ENCODE results near the gene ZAP70. TPM values are rescaled to one million over a fixed set of nuclear protein-coding genes. Genes with fewer than 3 reads are reported as not detected.

Gene ZAP70
- total RNA-seq, 1 donor from 2014 or later: 3.1 TPM

- H3K9me3 Mint-ChIP-seq: peaks cover 5% of the 10 kb centered on the region
- no peaks in the 10 kb centered on the region for H3K27me3 Mint-ChIP-seq (ENCODE audit: low read depth)
- H3K4me1 Mint-ChIP-seq: peaks cover 14% of the 10 kb centered on the region
- no peak for DNase-seq (ENCODE audit: low spot score in 2 of 2, unreplicated experiment in 2 of 2)
- no peak overlapping the region for H3K27ac Mint-ChIP-seq
- no peak for TF ChIP-seq CTCF (IDR thresholded peaks at IDR 0.05; ENCODE audit: unreplicated experiment)
- H3K36me3 Mint-ChIP-seq: peaks cover 17% of the 10 kb centered on the region
- no peak overlapping the region for H3K4me3 Mint-ChIP-seq
Measured at GRCh38 chr2:97747285-97747684, 33.9 kb downstream of the ZAP70 start.

GRCh38 chr2:97747716-97748115, 34.3 kb downstream of the ZAP70 start:
- Mint-ChIP-seq H3K27me3 (ENCODE audit: low read depth) (no peaks in the 10 kb centered on the region), H3K4me3 (no peak overlapping the region), H3K36me3 (peaks cover 17% of the 10 kb centered on the region), H3K27ac (no peak overlapping the region), H3K4me1 (peaks cover 14% of the 10 kb centered on the region), H3K9me3 (peaks cover 5% of the 10 kb centered on the region)
- TF ChIP-seq CTCF (IDR thresholded peaks at IDR 0.05; ENCODE audit: unreplicated experiment): no peak
- no peak for DNase-seq (ENCODE audit: low spot score in 2 of 2, unreplicated experiment in 2 of 2)

- H3K27me3 Mint-ChIP-seq (ENCODE audit: low read depth): no peaks in the 10 kb centered on the region
- no peaks in the 10 kb centered on the region for H3K9me3 Mint-ChIP-seq
- H3K36me3 Mint-ChIP-seq: peaks cover 8% of the 10 kb centered on the region
- peaks cover 14% of the 10 kb centered on the region for H3K4me1 Mint-ChIP-seq
- no peak overlapping the region for H3K27ac Mint-ChIP-seq
- no peak overlapping the region for H3K4me3 Mint-ChIP-seq
- no peak for TF ChIP-seq CTCF (IDR thresholded peaks at IDR 0.05; ENCODE audit: unreplicated experiment)
- DNase-seq (ENCODE audit: low spot score in 2 of 2, unreplicated experiment in 2 of 2): no peak
Measured at GRCh38 chr2:97749581-97749980, 36.2 kb downstream of the ZAP70 start.

- Mint-ChIP-seq H3K9me3 (no peaks in the 10 kb centered on the region), H3K36me3 (peaks cover 10% of the 10 kb centered on the region), H3K27ac (no peak overlapping the region), H3K4me1 (peaks cover 14% of the 10 kb centered on the region), H3K27me3 (ENCODE audit: low read depth) (no peaks in the 10 kb centered on the region), H3K4me3 (no peak overlapping the region)
- no peak for DNase-seq (ENCODE audit: low spot score in 2 of 2, unreplicated experiment in 2 of 2)
- no peak for TF ChIP-seq CTCF (IDR thresholded peaks at IDR 0.05; ENCODE audit: unreplicated experiment)
Measured at GRCh38 chr2:97750017-97750416, 36.6 kb downstream of the ZAP70 start.

GRCh38 chr2:97751752-97752151, 38.4 kb downstream of the ZAP70 start:
- Mint-ChIP-seq H3K36me3 (peaks cover 13% of the 10 kb centered on the region), H3K27ac (peak overlapping the region; percentile 24), H3K27me3 (ENCODE audit: low read depth) (no peaks in the 10 kb centered on the region), H3K4me1 (peaks cover 7% of the 10 kb centered on the region), H3K9me3 (no peaks in the 10 kb centered on the region), H3K4me3 (no peak overlapping the region)
- no peak for TF ChIP-seq CTCF (IDR thresholded peaks at IDR 0.05; ENCODE audit: unreplicated experiment)
- DNase-seq (ENCODE audit: low spot score in 2 of 2, unreplicated experiment in 2 of 2): no peak
